GM12878 (cell line): ENCODE data around the gene CSF1R. TPM values are rescaled to one million over a fixed set of nuclear protein-coding genes. Genes with fewer than 3 reads are reported as not detected.

ENCODE experiments used
- ATAC-seq: fragments of 200-7000 bp; cut with Tn5 transposase; 3 replicates; pipeline ENCODE4 v1.9.1; 2020; ENCODE audit warnings: mild to moderate bottlenecking, moderate library complexity
- BruUV-seq: library from RNA; stranded (reverse); fragments of 400-500 nt; replicated peaks from 2 replicates; lab custom pipeline; 2021; lab: Mats Ljungman, UMichigan
- CTCF ChIA-PET: fragments of 300-600 bp; sonication (Branson Sonifier 250); formaldehyde crosslinking; extraction: SDS; loops from one replicate; lab custom pipeline; 2021; ENCODE audit warnings: inconsistent platforms; lab: Yijun Ruan, JAX
- POLR2A ChIA-PET: fragments of 350-600 bp; formaldehyde crosslinking; extraction: SDS; loops from one replicate; lab custom pipeline; 2021; ENCODE audit warnings: inconsistent platforms; lab: Charles Lee
- RAD21 ChIA-PET: fragments of 300-600 bp; sonication (Branson Sonifier 250); formaldehyde crosslinking; loops from one replicate; lab custom pipeline; 2023; ENCODE audit warnings: antibody characterized with exemption; ENCODE audit not compliant: unreplicated experiment; lab: Charles Lee
- SMC1A ChIA-PET: fragments of 300-600 bp; sonication (Branson Sonifier 250); formaldehyde crosslinking; loops from one replicate; lab custom pipeline; 2023; ENCODE audit not compliant: unreplicated experiment, uncharacterized antibody; lab: Charles Lee
- DNase-seq: peaks from one replicate; pipeline ENCODE4 v3.0.0-alpha.2; 2011; ENCODE audit warnings: low read depth, low spot score
- FAIRE-seq: peaks from 3 replicates; lab custom pipeline; 2011; peaks lifted over from hg19 to GRCh38; lab: Jason Lieb, UNC
- H2AFZ ChIP-seq: 2 replicates; pipeline ENCODE4 v1.6.0; 2011; ENCODE audit warnings: low read depth, low read length, control low read depth; ENCODE audit not compliant: control insufficient read depth
- H3K27ac ChIP-seq: 2 replicates; pipeline ENCODE4 v1.5.1; 2011; ENCODE audit warnings: control low read depth; ENCODE audit not compliant: control insufficient read depth, insufficient read depth
- H3K27me3 ChIP-seq, 2 experiments: replicated peaks in 1 of 2; 2 replicates each; pipeline versions ENCODE4 v1.6.0 to v1.6.1; 2011; ENCODE audit warnings: low read length in 1 of 2; ENCODE audit not compliant: control insufficient read depth in 2 of 2, insufficient read depth in 2 of 2
- H3K36me3 ChIP-seq, 2 experiments: 2 replicates each; pipeline ENCODE4 v1.5.1; 2011; ENCODE audit warnings: low read length in 1 of 2; ENCODE audit not compliant: control insufficient read depth in 2 of 2, insufficient read depth in 2 of 2
- H3K4me1 ChIP-seq: 2 replicates; pipeline ENCODE4 v1.6.1; 2011; ENCODE audit warnings: mild to moderate bottlenecking, low read length, moderate library complexity, mixed read lengths; ENCODE audit not compliant: control insufficient read depth, insufficient read depth
- H3K4me2 ChIP-seq: 2 replicates; pipeline ENCODE4 v1.6.0; 2011; ENCODE audit warnings: control low read depth; ENCODE audit not compliant: control insufficient read depth, insufficient read depth
- H3K4me3 ChIP-seq: fragments of 200-600 bp; sonication (generic); 2 replicates; pipeline ENCODE4 v1.5.1; 2016
- H3K79me2 ChIP-seq: 2 replicates; pipeline ENCODE4 v1.6.0; 2011; ENCODE audit warnings: low read length; ENCODE audit not compliant: control insufficient read depth, insufficient read depth
- H3K9ac ChIP-seq: 2 replicates; pipeline ENCODE4 v1.8.0; 2011; ENCODE audit warnings: low read length, control low read depth, mixed read lengths; ENCODE audit not compliant: control insufficient read depth, insufficient read depth
- H3K9me3 ChIP-seq: replicated peaks from 3 replicates; pipeline ENCODE4 v1.5.1; 2011; ENCODE audit warnings: mild to moderate bottlenecking, low read length; ENCODE audit not compliant: control insufficient read depth, insufficient read depth
- H4K20me1 ChIP-seq: 2 replicates; pipeline ENCODE4 v1.6.0; 2011; ENCODE audit not compliant: control insufficient read depth, insufficient read depth
- ASH2L ChIP-seq: fragments of 300-600, 200-600 bp; sonication (generic); IDR thresholded peaks from 2 replicates; pipeline ENCODE4 v1.6.1; 2017; ENCODE audit warnings: low read depth, mild to moderate bottlenecking, borderline replicate concordance
- BCL11A ChIP-seq: IDR thresholded peaks from 2 replicates; pipeline ENCODE4 v1.6.1; 2011; ENCODE audit warnings: low read depth, low read length
- E2F8 ChIP-seq: fragments of 450-650 bp; IDR thresholded peaks from 2 replicates; pipeline ENCODE4 v1.6.1; 2018; ENCODE audit warnings: mild to moderate bottlenecking, low read depth, moderate library complexity; ENCODE audit not compliant: partially characterized antibody
- EGR1 ChIP-seq, 2 experiments: IDR thresholded peaks; 1 replicate in 1 of 2; 2 replicates in 1 of 2; pipeline ENCODE4 v1.6.1; 2011 to 2012; ENCODE audit warnings: low read depth in 2 of 2, low read length in 2 of 2, borderline replicate concordance in 1 of 2, mild to moderate bottlenecking in 1 of 2, moderate library complexity in 1 of 2
- EZH2 ChIP-seq: IDR thresholded peaks from 2 replicates; pipeline ENCODE4 v1.6.1; 2012; ENCODE audit warnings: low read depth, mild to moderate bottlenecking, control low read depth, inconsistent platforms, low read length, borderline replicate concordance; ENCODE audit not compliant: control insufficient read depth
- RCOR1 ChIP-seq: conservative IDR thresholded peaks from 2 replicates; pipeline ENCODE4 v1.6.1; 2012; ENCODE audit warnings: low read depth, low read length, improper control_type of control experiment
- SIN3A ChIP-seq: IDR thresholded peaks from 2 replicates; pipeline ENCODE4 v1.6.1; 2012; ENCODE audit warnings: low read depth, low read length, improper control_type of control experiment
- SMAD1 ChIP-seq: fragments of 450-650 bp; IDR thresholded peaks from 2 replicates; pipeline ENCODE4 v1.6.1; 2018; ENCODE audit warnings: mild to moderate bottlenecking, low read depth; ENCODE audit not compliant: partially characterized antibody
- SREBF2 ChIP-seq: IDR thresholded peaks from 2 replicates; pipeline ENCODE4 v1.6.1; 2012; ENCODE audit warnings: mild to moderate bottlenecking, low read length
- SUZ12 ChIP-seq: fragments of 200-600 bp; sonication (generic); IDR thresholded peaks from one replicate; pipeline ENCODE4 v1.6.1; 2018; ENCODE audit warnings: antibody characterized with exemption, mild to moderate bottlenecking; ENCODE audit not compliant: unreplicated experiment
- TAF1 ChIP-seq: IDR thresholded peaks from 2 replicates; pipeline ENCODE4 v1.6.1; 2011; ENCODE audit warnings: mild to moderate bottlenecking, low read depth, low read length, borderline replicate concordance
- ZNF207 ChIP-seq: fragments of 450-650 bp; IDR thresholded peaks from 2 replicates; pipeline ENCODE4 v1.6.1; 2014; ENCODE audit warnings: antibody characterized with exemption, mild to moderate bottlenecking, borderline replicate concordance
- ZNF622 ChIP-seq: fragments of 450-650 bp; IDR thresholded peaks from 2 replicates; pipeline ENCODE4 v1.6.1; 2017; ENCODE audit warnings: mild to moderate bottlenecking, inconsistent platforms
- ZZZ3 ChIP-seq: IDR thresholded peaks from 2 replicates; pipeline ENCODE4 v1.6.1; 2011; ENCODE audit warnings: low read depth; ENCODE audit not compliant: control insufficient read depth, insufficient read length
- WGBS: methylation state at CpG from one replicate; pipeline ENCODE4 v1.1.6; 2016; ENCODE audit warnings: low lambda C conversion rate; ENCODE audit not compliant: insufficient replicate concordance, insufficient coverage; ENCODE audit errors: missing lambda C conversion rate; 5-methylcytosine and 5-hydroxymethylcytosine counted together
- in situ Hi-C: fragments of 300-500 bp; cut with MboI; formaldehyde crosslinking; loops from 9 replicates; pipeline ENCODE4 v1.14.3; 2018; ENCODE audit warnings: mixed read lengths
- intact Hi-C: fragments of 100-400 bp; cut with micrococcal nuclease; formaldehyde crosslinking; loops from one replicate; pipeline ENCODE4 v1.14.2; 2022; ENCODE audit not compliant: unreplicated experiment
- polyA plus RNA-seq, 11 experiments: library from polyadenylated mRNA; depleted of rRNA in 4 of 11; unstranded in 6 of 11; stranded (reverse) in 5 of 11; fragments of >200 nt; fragmentation: Nextera tagmentation in 4 of 11; fragmentation: Illumina TruSeq in 1 of 11; extraction: Ambion mirVana in 4 of 11; extraction: Trizol in 1 of 11; gene quantifications; 1 replicate in 1 of 11; 2 replicates in 10 of 11; pipeline versions ENCODE4 v1.2.1 to v1.2.3, GENCODE V29; 2011 to 2016; ENCODE audit warnings: inconsistent platforms in 2 of 11, missing spikeins in 2 of 11, low read depth in 1 of 11
- total RNA-seq, 4 experiments: library from RNA; depleted of rRNA in 3 of 4; stranded (reverse); fragments of >200 nt in 3 of 4; fragmentation: Illumina TruSeq in 1 of 4; extraction: Trizol in 1 of 4; gene quantifications; 2 replicates each; pipeline versions ENCODE4 v1.2.1 to v1.2.3, GENCODE V29; 2013 to 2021
- TF ChIP-seq, protein P1 (sequence below): fragments of 450-650 bp; IDR thresholded peaks from 2 replicates; pipeline ENCODE4 v1.6.1; 2016; ENCODE audit warnings: mild to moderate bottlenecking
- TF ChIP-seq, protein P2 (sequence below): fragments of 450-650 bp; IDR thresholded peaks from 2 replicates; pipeline ENCODE4 v1.6.1; 2017; ENCODE audit warnings: borderline replicate concordance

The CSF1R gene
- total and polyA plus RNA-seq, 10 of the 15 experiments (the other 5 are each of a cell fraction or from before 2014, with no cell fraction given): 0.35 to 3.6 (median 1.2) TPM

- DNase-seq (no peak), ATAC-seq (no peak), FAIRE-seq (no peak)
- BruUV-seq: no TSS peak
- Histone ChIP-seq H3K27ac (no peak overlapping the region), H3K4me2 (no peak overlapping the region), H3K9me3 (no peaks in the 10 kb centered on the region), H3K4me1 (peaks cover 6% of the 10 kb centered on the region), H3K27me3 (no peaks in the 10 kb centered on the region), H3K36me3 (no peaks in the 10 kb centered on the region), H3K4me3 (no peak overlapping the region), H2AFZ (no peak overlapping the region), H3K79me2 (no peaks in the 10 kb centered on the region), H4K20me1 (no peaks in the 10 kb centered on the region), H3K9ac (no peak overlapping the region)
- WGBS: 42% methylated on average over 4 of the region's 4 CpGs
- POLR2A ChIA-PET: no interaction called here
- CTCF ChIA-PET: interaction anchor here (1.3 to 3.9 kb wide), 2 partner anchors 15 to 33 kb away, joined by 3 to 15 read pairs; no protein-coding TSS in a partner anchor
- in situ Hi-C loops: no loop called here
- intact Hi-C loops: loop anchor here (5.0 kb wide), 1 partner anchor 61 kb away; no protein-coding TSS in a partner anchor
- RAD21 ChIA-PET: no interaction called here
- SMC1A ChIA-PET: interaction anchor here (0.7 kb wide), 1 partner anchor 21 kb away, joined by 3 read pairs; no protein-coding TSS in a partner anchor
- no peak for TF ChIP-seq TAF1
- TF ChIP-seq, protein P1, sequence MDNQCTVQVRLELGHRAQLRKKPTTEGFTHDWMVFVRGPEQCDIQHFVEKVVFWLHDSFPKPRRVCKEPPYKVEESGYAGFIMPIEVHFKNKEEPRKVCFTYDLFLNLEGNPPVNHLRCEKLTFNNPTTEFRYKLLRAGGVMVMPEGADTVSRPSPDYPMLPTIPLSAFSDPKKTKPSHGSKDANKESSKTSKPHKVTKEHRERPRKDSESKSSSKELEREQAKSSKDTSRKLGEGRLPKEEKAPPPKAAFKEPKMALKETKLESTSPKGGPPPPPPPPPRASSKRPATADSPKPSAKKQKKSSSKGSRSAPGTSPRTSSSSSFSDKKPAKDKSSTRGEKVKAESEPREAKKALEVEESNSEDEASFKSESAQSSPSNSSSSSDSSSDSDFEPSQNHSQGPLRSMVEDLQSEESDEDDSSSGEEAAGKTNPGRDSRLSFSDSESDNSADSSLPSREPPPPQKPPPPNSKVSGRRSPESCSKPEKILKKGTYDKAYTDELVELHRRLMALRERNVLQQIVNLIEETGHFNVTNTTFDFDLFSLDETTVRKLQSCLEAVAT: no peak
- TF ChIP-seq ZNF207: no peak
- TF ChIP-seq RCOR1: no peak
- TF ChIP-seq ZZZ3: no peak
- TF ChIP-seq EGR1 (IDR thresholded peaks at IDR 0.05; ENCODE audit: borderline replicate concordance in 1 of 2, low read depth in 2 of 2, low read length in 2 of 2): no peak
- TF ChIP-seq SIN3A: no peak
- TF ChIP-seq SREBF2: no peak
- TF ChIP-seq EZH2: no peak
- TF ChIP-seq ASH2L: no peak
- TF ChIP-seq ZNF622: no peak
- no peak for TF ChIP-seq BCL11A
- TF ChIP-seq E2F8: no peak
- no peak for TF ChIP-seq SMAD1
- TF ChIP-seq SUZ12: no peak
- TF ChIP-seq, protein P2, sequence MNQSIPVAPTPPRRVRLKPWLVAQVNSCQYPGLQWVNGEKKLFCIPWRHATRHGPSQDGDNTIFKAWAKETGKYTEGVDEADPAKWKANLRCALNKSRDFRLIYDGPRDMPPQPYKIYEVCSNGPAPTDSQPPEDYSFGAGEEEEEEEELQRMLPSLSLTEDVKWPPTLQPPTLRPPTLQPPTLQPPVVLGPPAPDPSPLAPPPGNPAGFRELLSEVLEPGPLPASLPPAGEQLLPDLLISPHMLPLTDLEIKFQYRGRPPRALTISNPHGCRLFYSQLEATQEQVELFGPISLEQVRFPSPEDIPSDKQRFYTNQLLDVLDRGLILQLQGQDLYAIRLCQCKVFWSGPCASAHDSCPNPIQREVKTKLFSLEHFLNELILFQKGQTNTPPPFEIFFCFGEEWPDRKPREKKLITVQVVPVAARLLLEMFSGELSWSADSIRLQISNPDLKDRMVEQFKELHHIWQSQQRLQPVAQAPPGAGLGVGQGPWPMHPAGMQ: no peak
Observed at GRCh38 chr5:150107909-150108447, 21.6 kb upstream of the CSF1R start.
